ENCODE measurements around the gene SLX9.

GRCh38 chr21:44942566-44942965 is 2.7 kb downstream of the SLX9 start:
- no peak for TF ChIP-seq CTCF (IDR thresholded peaks at IDR 0.05)
- TF ChIP-seq POLR2AphosphoS5 (IDR thresholded peaks at IDR 0.05) = no peak
- TF ChIP-seq POLR2A (IDR thresholded peaks at IDR 0.05) = no peak

All from stomach (tissue), 4 donors.